Subcutaneous abdominal adipose tissue (tissue), 5 donors: ENCODE measurements around the gene SIRT4.
A peak's percentile ranks its signal among the peaks of the same experiment; 100 is the strongest.

Experiments
- H3K27ac ChIP-seq: one replicate; pipeline ENCODE4 v1.7.0; 2013; ENCODE audit warnings: low read depth, mild to moderate bottlenecking, inconsistent platforms, low read length, moderate library complexity
- H3K27me3 ChIP-seq, 5 donors: one replicate each; pipeline ENCODE4 v1.7.0; 2013; ENCODE audit warnings: low read length in 5 of 5, inconsistent platforms in 1 of 5; ENCODE audit not compliant: control insufficient read depth in 5 of 5, insufficient read depth in 4 of 5
- H3K36me3 ChIP-seq, 5 donors: one replicate each; pipeline ENCODE4 v1.7.0; 2013; ENCODE audit warnings: low read length in 5 of 5; ENCODE audit not compliant: control insufficient read depth in 5 of 5, insufficient read depth in 5 of 5
- H3K4me1 ChIP-seq, 5 donors: one replicate each; pipeline ENCODE4 v1.7.0; 2013; ENCODE audit warnings: low read length in 5 of 5, mild to moderate bottlenecking in 3 of 5, moderate library complexity in 1 of 5; ENCODE audit not compliant: control insufficient read depth in 5 of 5, insufficient read depth in 5 of 5
- H3K4me3 ChIP-seq, 5 donors: one replicate each; pipeline ENCODE4 v1.7.0; 2013; ENCODE audit warnings: low read length in 5 of 5, low read depth in 1 of 5
- H3K9ac ChIP-seq, 5 donors: one replicate each; pipeline ENCODE4 v1.7.0; 2013; ENCODE audit warnings: low read length in 5 of 5, mild to moderate bottlenecking in 4 of 5, moderate library complexity in 3 of 5
- H3K9me3 ChIP-seq, 5 donors: one replicate each; pipeline ENCODE4 v1.7.0; 2013; ENCODE audit warnings: low read length in 5 of 5; ENCODE audit not compliant: control insufficient read depth in 5 of 5
- donor health status: healthy.
- donor health status: healthy.
- donor health status: healthy.
- donor health status: healthy.
- donor health status: healthy.

The SIRT4 gene

GRCh38 chr12:120361506-120362208 lies 59.5 kb downstream of the SIRT4 start:
- Histone ChIP-seq H3K9me3 (no peaks in the 10 kb centered on the region), H3K9ac (peak overlapping the region in 4 of 5 donors; percentile 48 to 69 (median 59)), H3K4me3 (peak overlapping the region in 2 of 5 donors; percentile 25 to 57), H3K27me3 (peaks cover 5 to 47% (median 14%) of the 10 kb centered on the region in 5 donors), H3K4me1 (peaks cover 0 to 14% (median 6%) of the 10 kb centered on the region in 5 donors), H3K36me3 (no peaks in the 10 kb centered on the region), H3K27ac (no peak overlapping the region)
